Fibroblast of lung (primary cell): ENCODE measurements around the gene NSRP1. TPM values are rescaled to one million over a fixed set of nuclear protein-coding genes. Genes with fewer than 3 reads are reported as not detected.

Source experiments
- DNase-seq, 2 donors: peaks; one replicate each; pipeline versions ENCODE4 v3.0.0 to v3.0.0-alpha.2; 2010; ENCODE audit warnings: low read depth in 2 of 2
- H2AFZ ChIP-seq: 2 replicates; pipeline ENCODE4 v1.5.1; 2012; ENCODE audit warnings: low read length, control low read depth, inconsistent platforms
- H3K27ac ChIP-seq: 2 replicates; pipeline ENCODE4 v1.5.1; 2011; ENCODE audit warnings: low read length, control low read depth; ENCODE audit not compliant: insufficient read depth
- H3K27me3 ChIP-seq: 2 replicates; pipeline ENCODE4 v1.5.1; 2011; ENCODE audit warnings: mild to moderate bottlenecking, low read length; ENCODE audit not compliant: control insufficient read depth, insufficient read depth
- H3K36me3 ChIP-seq: 2 replicates; pipeline ENCODE4 v1.5.1; 2011; ENCODE audit warnings: low read length; ENCODE audit not compliant: control insufficient read depth, insufficient read depth
- H3K4me1 ChIP-seq: 2 replicates; pipeline ENCODE4 v1.5.1; 2011; ENCODE audit warnings: low read length; ENCODE audit not compliant: control insufficient read depth, insufficient read depth; ENCODE audit errors: extremely low read depth
- H3K4me2 ChIP-seq: 2 replicates; pipeline ENCODE4 v1.5.1; 2011; ENCODE audit warnings: low read length, control low read depth; ENCODE audit not compliant: insufficient read depth; ENCODE audit errors: extremely low read depth
- H3K4me3 ChIP-seq, 4 experiments: fragments of 200-600 bp in 1 of 4; sonication (generic) in 1 of 4; replicated peaks in 1 of 4; 2 replicates each; pipeline ENCODE4 v1.5.1; 2011 to 2016; ENCODE audit warnings: low read length in 4 of 4, low read depth in 3 of 4, mild to moderate bottlenecking in 3 of 4, control low read depth in 2 of 4, inconsistent platforms in 1 of 4, mixed read lengths in 1 of 4; ENCODE audit not compliant: insufficient read depth in 1 of 4; ENCODE audit errors: control extremely low read depth in 1 of 4
- H3K79me2 ChIP-seq: 2 replicates; pipeline ENCODE4 v1.5.1; 2012; ENCODE audit warnings: mild to moderate bottlenecking, low read length, inconsistent platforms; ENCODE audit not compliant: control insufficient read depth, insufficient read depth
- H3K9ac ChIP-seq: 2 replicates; pipeline ENCODE4 v1.5.1; 2011; ENCODE audit warnings: mild to moderate bottlenecking, low read length, control low read depth; ENCODE audit not compliant: insufficient read depth
- H3K9me3 ChIP-seq: 2 replicates; pipeline ENCODE4 v1.5.1; 2012; ENCODE audit warnings: low read depth, low read length; ENCODE audit not compliant: control insufficient read depth, insufficient read depth
- H4K20me1 ChIP-seq: 2 replicates; pipeline ENCODE4 v1.5.1; 2011; ENCODE audit warnings: low read length; ENCODE audit not compliant: control insufficient read depth, insufficient read depth; ENCODE audit errors: extremely low read depth
- CTCF ChIP-seq, 2 donors: IDR thresholded peaks in 1 of 2; conservative IDR thresholded peaks in 1 of 2; 1 replicate in 1 of 2; 2 replicates in 1 of 2; pipeline ENCODE4 v1.5.1; 2011 to 2012; ENCODE audit warnings: low read length in 2 of 2, control low read depth in 1 of 2, inconsistent platforms in 1 of 2, low read depth in 1 of 2, mild to moderate bottlenecking in 1 of 2
- EZH2 ChIP-seq: IDR thresholded peaks from 2 replicates; pipeline ENCODE4 v1.5.1; 2012; ENCODE audit warnings: low read length, control low read depth, mild to moderate bottlenecking; ENCODE audit errors: missing control alignments
- polyA plus RNA-seq, 2 donors: library from polyadenylated mRNA; depleted of rRNA in 1 of 2; stranded (reverse) in 1 of 2; unstranded in 1 of 2; fragments of >200 nt; gene quantifications; 2 replicates each; pipeline ENCODE4 v1.2.1, GENCODE V29; 2011 to 2012; ENCODE audit warnings: missing spikeins in 1 of 2
- total RNA-seq: library from RNA; depleted of rRNA; stranded (reverse); fragments of >200 nt; gene quantifications from 2 replicates; pipeline ENCODE4 v1.2.1, GENCODE V29; 2014

NSRP1 gene
- total and polyA plus RNA-seq, 2 donors (not counting 1 experiment from before 2014, with no cell fraction given), result 12.7 to 19.8 TPM

GRCh38 chr17:30217746-30218245 lies 101.2 kb downstream of the NSRP1 start:
- no peaks in the 10 kb centered on the region for H3K9me3 ChIP-seq
- no peaks in the 10 kb centered on the region for H3K4me1 ChIP-seq
- H3K27me3 ChIP-seq, result peaks cover 16% of the 10 kb centered on the region
- DNase-seq, result no peak
- TF ChIP-seq EZH2 (no peak), CTCF (conservative IDR thresholded peaks at IDR 0.05 in 1 of 2, IDR thresholded peaks at IDR 0.05 in 1 of 2; ENCODE audit: low read depth in 1 of 2, low read length in 2 of 2) (no peak)
- H3K36me3 ChIP-seq, result no peaks in the 10 kb centered on the region
- no peak overlapping the region for H2AFZ ChIP-seq
- no peak overlapping the region for H3K9ac ChIP-seq
- H3K4me3 ChIP-seq, result no peak overlapping the region
- H4K20me1 ChIP-seq, result no peaks in the 10 kb centered on the region
- H3K27ac ChIP-seq, result no peak overlapping the region
- H3K79me2 ChIP-seq, result no peaks in the 10 kb centered on the region
- no peak overlapping the region for H3K4me2 ChIP-seq

GRCh38 chr17:30218799-30219198 lies 102.2 kb downstream of the NSRP1 start:
- H2AFZ ChIP-seq, result no peak overlapping the region
- H3K9me3 ChIP-seq, result no peaks in the 10 kb centered on the region

GRCh38 chr17:30219315-30219714 lies 102.7 kb downstream of the NSRP1 start:
- no peak overlapping the region for H3K27ac ChIP-seq
- DNase-seq, result no peak
- H4K20me1 ChIP-seq, result no peaks in the 10 kb centered on the region
- TF ChIP-seq EZH2, result no peak
- TF ChIP-seq CTCF (conservative IDR thresholded peaks at IDR 0.05 in 1 of 2, IDR thresholded peaks at IDR 0.05 in 1 of 2; ENCODE audit: low read depth in 1 of 2, low read length in 2 of 2), result no peak
- no peaks in the 10 kb centered on the region for H3K4me1 ChIP-seq
- H3K9ac ChIP-seq, result no peak overlapping the region
- H3K36me3 ChIP-seq, result no peaks in the 10 kb centered on the region
- no peaks in the 10 kb centered on the region for H3K9me3 ChIP-seq
- no peak overlapping the region for H3K4me2 ChIP-seq
- no peaks in the 10 kb centered on the region for H3K79me2 ChIP-seq
- H3K4me3 ChIP-seq, result no peak overlapping the region
- peaks cover 18% of the 10 kb centered on the region for H3K27me3 ChIP-seq
- no peak overlapping the region for H2AFZ ChIP-seq

More at GRCh38 chr17:30218799-30219198, 102.2 kb downstream of the NSRP1 start:
- Histone ChIP-seq H3K9ac (no peak overlapping the region), H3K27me3 (peaks cover 18% of the 10 kb centered on the region), H3K4me3 (no peak overlapping the region), H3K4me2 (no peak overlapping the region), H3K4me1 (no peaks in the 10 kb centered on the region), H4K20me1 (no peaks in the 10 kb centered on the region), H3K36me3 (no peaks in the 10 kb centered on the region), H3K79me2 (no peaks in the 10 kb centered on the region), H3K27ac (no peak overlapping the region)
- no peak for DNase-seq
- no peak for TF ChIP-seq EZH2
- TF ChIP-seq CTCF (conservative IDR thresholded peaks at IDR 0.05 in 1 of 2, IDR thresholded peaks at IDR 0.05 in 1 of 2; ENCODE audit: low read depth in 1 of 2, low read length in 2 of 2), result no peak
